Prostate gland (tissue), 2 donors: ENCODE results near the gene CELF4.

Experiments
- CTCF ChIP-seq, 4 experiments: fragments of 200-600 bp in 2 of 4; fragments of 450-650 bp in 2 of 4; sonication (generic) in 2 of 4; IDR thresholded peaks; 1 replicate in 3 of 4; 2 replicates in 1 of 4; pipeline ENCODE4 v1.5.1; 2016 to 2019; ENCODE audit warnings: antibody characterized with exemption in 4 of 4, mild to moderate bottlenecking in 2 of 4, moderate library complexity in 2 of 4
- POLR2A ChIP-seq: fragments of 450-650 bp; IDR thresholded peaks from one replicate; pipeline ENCODE4 v1.6.1; 2016; ENCODE audit warnings: antibody characterized with exemption, mild to moderate bottlenecking
- POLR2AphosphoS5 ChIP-seq: sonication (generic); formaldehyde crosslinking; IDR thresholded peaks from one replicate; pipeline ENCODE4 v1.6.1; 2017; ENCODE audit warnings: antibody characterized with exemption

- no peak for TF ChIP-seq POLR2A
- TF ChIP-seq CTCF (IDR thresholded peaks at IDR 0.05): no peak
- no peak for TF ChIP-seq POLR2AphosphoS5
These were observed 312.7 kb downstream of the CELF4 start for GRCh38 chr18:37252854-37253393.
